ENCODE results near the gene CTSW. TPM values are rescaled to one million over a fixed set of nuclear protein-coding genes. Genes with fewer than 3 reads are reported as not detected.

CTSW gene
- polyA plus RNA-seq, 1 donor from 2014 or later, result 29.2 TPM

GRCh38 chr11:65868907-65869306 is 10.7 kb upstream of the CTSW start:
- H3K27me3 Mint-ChIP-seq, result peaks cover 5% of the 10 kb centered on the region
- H3K4me1 Mint-ChIP-seq, result peaks cover 5 to 13% (median 12%) of the 10 kb centered on the region in 3 donors
- H3K9me3 Mint-ChIP-seq, result no peaks in the 10 kb centered on the region
- H3K36me3 Mint-ChIP-seq, result peaks cover 2% of the 10 kb centered on the region
- H3K27ac Mint-ChIP-seq, result peak overlapping the region in 1 of 3 donors; percentile 45
- H3K4me3 Mint-ChIP-seq, result peak overlapping the region in 2 of 4 donors; percentile 33 to 60

GRCh38 chr11:65869643-65870306 is 9.9 kb upstream of the CTSW start:
- Mint-ChIP-seq H3K4me3 (peak overlapping the region in 1 of 4 donors; percentile 60), H3K9me3 (no peaks in the 10 kb centered on the region), H3K27ac (peak overlapping the region in 1 of 3 donors; percentile 18), H3K36me3 (peaks cover 2% of the 10 kb centered on the region), H3K27me3 (peaks cover 5% of the 10 kb centered on the region), H3K4me1 (peaks cover 5 to 13% (median 12%) of the 10 kb centered on the region in 3 donors)

DNA sequence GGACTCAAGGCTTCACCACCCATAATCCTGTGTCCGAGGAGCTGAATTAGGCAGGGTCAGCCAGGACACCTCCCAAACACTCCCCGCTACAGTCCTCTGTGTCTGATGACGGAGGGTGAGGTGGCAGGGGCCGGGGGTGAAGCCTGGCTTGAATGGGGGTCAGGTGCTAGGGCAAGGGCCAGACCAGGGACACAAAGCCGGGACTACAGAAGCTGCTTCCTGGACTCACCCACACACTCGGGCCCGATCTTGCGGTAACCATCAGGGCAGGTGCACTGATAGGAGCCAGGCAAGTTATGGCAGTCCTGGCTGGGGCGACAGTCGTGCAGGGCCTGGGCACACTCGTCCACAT is 9.4 kb upstream of the CTSW start:
- Mint-ChIP-seq H3K4me1 (peaks cover 5 to 13% (median 12%) of the 10 kb centered on the region in 3 donors), H3K36me3 (peaks cover 2% of the 10 kb centered on the region), H3K9me3 (no peaks in the 10 kb centered on the region), H3K27me3 (peaks cover 5% of the 10 kb centered on the region), H3K27ac (peak overlapping the region in 1 of 3 donors; percentile 18), H3K4me3 (peak overlapping the region in 2 of 4 donors; percentile 55 to 60)

- Mint-ChIP-seq H3K9me3 (no peaks in the 10 kb centered on the region), H3K27ac (peak overlapping the region in 1 of 3 donors; percentile 39), H3K4me1 (peaks cover 5 to 13% (median 12%) of the 10 kb centered on the region in 3 donors), H3K36me3 (peaks cover 2% of the 10 kb centered on the region), H3K4me3 (peak overlapping the region in 2 of 4 donors; percentile 55 to 60), H3K27me3 (peaks cover 5% of the 10 kb centered on the region)
Measured at GRCh38 chr11:65870706-65871681, 8.6 kb upstream of the CTSW start.

DNA sequence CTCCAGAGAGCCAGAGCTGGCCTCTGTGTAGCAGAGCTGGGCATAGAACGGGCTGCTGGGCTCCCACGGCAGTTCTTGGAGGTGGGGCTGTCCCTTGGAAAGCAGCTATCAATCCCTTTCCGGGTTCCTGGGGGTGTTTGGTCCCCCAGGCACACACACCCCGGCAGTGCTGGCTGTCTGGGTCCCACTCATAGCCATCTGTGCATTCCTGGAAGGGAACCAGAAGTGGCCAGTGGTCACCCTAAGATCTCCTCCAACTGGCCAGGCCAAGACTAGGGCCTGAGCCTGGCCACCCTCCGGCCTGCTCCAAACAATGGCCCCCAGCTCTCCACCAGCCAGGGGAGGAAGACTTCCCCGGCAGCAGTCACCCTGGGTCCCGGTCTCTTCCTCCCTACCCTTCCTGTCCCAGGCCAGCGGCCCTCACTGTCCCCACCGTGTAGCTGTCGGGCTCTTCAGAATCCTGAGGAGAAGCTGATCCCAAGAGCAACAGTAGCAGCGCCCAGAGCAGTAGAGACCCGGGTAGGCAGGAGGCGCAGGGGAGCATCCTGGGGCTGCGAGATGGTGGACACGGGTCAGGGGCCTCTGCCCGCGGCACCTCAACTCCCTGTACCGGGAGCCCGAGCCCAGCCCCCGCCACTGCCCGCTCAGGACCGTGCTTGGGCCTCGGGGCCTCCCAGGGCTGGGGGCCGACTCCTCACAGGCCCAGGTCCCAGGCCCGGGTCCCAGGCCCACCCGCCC is 7.7 kb upstream of the CTSW start:
- Mint-ChIP-seq H3K36me3 (peaks cover 2% of the 10 kb centered on the region), H3K27ac (no peak overlapping the region), H3K9me3 (no peaks in the 10 kb centered on the region), H3K27me3 (peaks cover 5% of the 10 kb centered on the region), H3K4me3 (peak overlapping the region; percentile 8 to 60 (median 29)), H3K4me1 (peaks cover 5 to 13% (median 12%) of the 10 kb centered on the region in 3 donors)

GRCh38 chr11:65872586-65873317 is 6.9 kb upstream of the CTSW start, which contains the start of gene EFEMP2:
TSS of gene EFEMP2 (minus strand) at chr11:65872800. CDS start at chr11:65872354, 446 bp downstream.
- Mint-ChIP-seq H3K36me3 (no peaks in the 10 kb centered on the region), H3K4me3 (peak within 1 kb of the TSS; percentile 80 to 95 (median 89)), H3K27ac (peak within 1 kb of the TSS; percentile 79 to 91 (median 87)), H3K9me3 (no peaks in the 10 kb centered on the region), H3K27me3 (peaks cover 5% of the 10 kb centered on the region), H3K4me1 (peaks cover 5 to 13% (median 12%) of the 10 kb centered on the region in 3 donors)

GRCh38 chr11:65873318-65874156 is 6.1 kb upstream of the CTSW start:
- Mint-ChIP-seq H3K4me1 (peaks cover 5 to 13% (median 12%) of the 10 kb centered on the region in 3 donors), H3K9me3 (no peaks in the 10 kb centered on the region), H3K27ac (peak overlapping the region; percentile 79 to 91 (median 87)), H3K4me3 (peak overlapping the region; percentile 80 to 95 (median 89)), H3K27me3 (peaks cover 5% of the 10 kb centered on the region), H3K36me3 (no peaks in the 10 kb centered on the region)

DNA sequence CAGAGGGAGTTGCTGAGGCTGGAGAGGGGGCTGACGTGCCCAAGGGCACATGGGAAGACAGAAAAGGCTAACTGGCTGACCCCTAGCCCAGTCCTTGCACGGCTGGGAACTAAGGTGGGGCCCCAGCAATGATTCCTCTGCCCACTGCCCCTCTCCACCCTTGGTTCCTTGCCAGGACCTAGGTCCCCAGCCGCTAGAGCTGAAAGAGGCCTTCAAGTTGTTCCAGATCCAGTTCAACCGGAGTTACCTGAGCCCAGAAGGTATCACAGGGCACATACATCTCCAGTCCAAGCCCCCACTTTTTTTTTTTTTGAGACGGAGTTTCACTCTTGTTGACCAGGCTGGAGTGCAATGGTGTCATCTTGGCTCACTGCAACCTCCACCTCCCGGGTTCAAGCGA is 390 bp downstream of the CTSW start:
- Mint-ChIP-seq H3K4me3 (peak overlapping the region in 1 of 4 donors; percentile 65), H3K4me1 (peaks cover 6 to 7% (median 7%) of the 10 kb centered on the region in 3 donors), H3K27me3 (no peaks in the 10 kb centered on the region), H3K36me3 (no peaks in the 10 kb centered on the region), H3K9me3 (no peaks in the 10 kb centered on the region), H3K27ac (peak overlapping the region in 1 of 3 donors; percentile 74)

DNA sequence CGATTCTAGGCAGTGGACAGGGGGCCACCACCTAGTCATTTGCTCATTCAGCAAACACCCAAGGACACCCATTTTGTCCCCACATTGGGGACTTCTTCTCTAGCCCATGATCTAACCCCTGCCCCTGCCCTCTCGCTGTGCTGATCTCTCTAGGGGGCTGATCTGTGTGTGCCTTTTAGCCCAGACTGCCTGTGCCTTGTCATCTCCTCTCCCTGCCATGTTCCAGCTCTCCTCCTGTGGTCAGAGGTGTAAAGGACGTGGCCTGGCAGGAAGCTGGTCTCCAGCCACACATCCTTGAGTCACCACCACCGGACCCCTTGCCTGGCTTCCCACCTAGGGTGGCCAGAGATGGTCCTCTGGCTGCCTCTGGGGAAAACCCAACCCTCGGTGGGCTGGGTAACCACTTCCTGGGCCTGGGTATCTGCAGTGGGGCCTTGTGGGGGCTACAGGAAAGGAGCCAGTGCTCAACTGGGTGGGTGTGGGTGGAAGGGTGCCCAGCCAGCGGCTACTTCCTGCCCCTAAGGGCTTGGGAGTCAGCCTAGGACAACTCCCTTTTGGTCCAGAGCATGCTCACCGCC is 1.3 kb downstream of the CTSW start:
- Mint-ChIP-seq H3K27ac (peak overlapping the region in 1 of 3 donors; percentile 74), H3K36me3 (no peaks in the 10 kb centered on the region), H3K27me3 (no peaks in the 10 kb centered on the region), H3K9me3 (no peaks in the 10 kb centered on the region), H3K4me1 (peaks cover 8 to 11% (median 9%) of the 10 kb centered on the region in 3 donors), H3K4me3 (peak overlapping the region in 1 of 4 donors; percentile 84)

- H3K4me3 Mint-ChIP-seq, result peak overlapping the region in 1 of 4 donors; percentile 45
Measured at GRCh38 chr11:65882120-65883057, 2.8 kb downstream of the CTSW start.

DNA sequence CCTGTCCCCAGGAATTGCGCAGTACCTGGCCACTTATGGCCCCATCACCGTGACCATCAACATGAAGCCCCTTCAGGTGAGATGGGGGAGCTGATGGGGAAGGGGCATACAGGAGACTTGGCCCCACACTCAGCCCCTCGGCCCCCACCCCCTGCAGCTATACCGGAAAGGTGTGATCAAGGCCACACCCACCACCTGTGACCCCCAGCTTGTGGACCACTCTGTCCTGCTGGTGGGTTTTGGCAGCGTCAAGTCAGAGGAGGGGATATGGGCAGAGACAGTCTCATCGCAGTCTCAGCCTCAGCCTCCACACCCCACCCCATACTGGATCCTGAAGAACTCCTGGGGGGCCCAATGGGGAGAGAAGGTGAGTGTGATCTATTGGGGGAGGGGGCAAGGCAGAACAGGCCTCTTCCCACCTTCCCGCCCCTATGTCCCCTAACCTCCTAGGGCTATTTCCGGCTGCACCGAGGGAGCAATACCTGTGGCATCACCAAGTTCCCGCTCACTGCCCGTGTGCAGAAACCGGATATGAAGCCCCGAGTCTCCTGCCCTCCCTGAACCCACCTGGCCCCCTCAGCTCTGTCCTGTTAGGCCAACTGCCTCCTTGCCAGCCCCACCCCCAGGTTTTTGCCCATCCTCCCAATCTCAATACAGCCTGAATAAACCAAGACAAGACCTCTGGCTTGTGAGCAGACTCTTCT is 3.6 kb downstream of the CTSW start:
- Mint-ChIP-seq H3K9me3 (no peaks in the 10 kb centered on the region), H3K4me1 (peaks cover 9 to 17% (median 14%) of the 10 kb centered on the region in 3 donors), H3K27ac (no peak overlapping the region), H3K4me3 (no peak overlapping the region), H3K36me3 (no peaks in the 10 kb centered on the region), H3K27me3 (no peaks in the 10 kb centered on the region)

More at GRCh38 chr11:65882120-65883057, 2.8 kb downstream of the CTSW start:
- no peak overlapping the region for H3K27ac Mint-ChIP-seq
- H3K9me3 Mint-ChIP-seq, result no peaks in the 10 kb centered on the region
- no peaks in the 10 kb centered on the region for H3K27me3 Mint-ChIP-seq
- no peaks in the 10 kb centered on the region for H3K36me3 Mint-ChIP-seq
- peaks cover 8 to 15% (median 13%) of the 10 kb centered on the region in 3 donors for H3K4me1 Mint-ChIP-seq

Measured in IgD-negative memory B cell (primary cell).